ENCODE data around the gene PTPN1. TPM values are rescaled to one million over a fixed set of nuclear protein-coding genes. Genes with fewer than 3 reads are reported as not detected.

The PTPN1 gene
- total and polyA plus RNA-seq, 2 of the 13 experiments (the other 11 are each of a cell fraction or from before 2014, with no cell fraction given): 17.7 to 37.2 TPM

- TF ChIP-seq SNAPC4 (CRISPR knock-in tag; IDR thresholded peaks at IDR 0.05) (no peak), DR1 (CRISPR knock-in tag; IDR thresholded peaks at IDR 0.05) (no peak), ZNF138 (CRISPR knock-in tag; IDR thresholded peaks at IDR 0.05; ENCODE audit: low read depth) (no peak), POGK (CRISPR knock-in tag; conservative IDR thresholded peaks at IDR 0.05) (0 out of 2 replicates have a peak, but pooled peaks have one; percentile 58), ZGPAT (CRISPR knock-in tag; IDR thresholded peaks at IDR 0.05) (no peak), EEA1 (CRISPR knock-in tag; IDR thresholded peaks at IDR 0.05; ENCODE audit: borderline replicate concordance) (no peak), THAP7 (CRISPR knock-in tag; IDR thresholded peaks at IDR 0.05) (0 out of 2 replicates have a peak, but pooled peaks have one; percentile 48), ZBTB46 (CRISPR knock-in tag; IDR thresholded peaks at IDR 0.05; ENCODE audit: borderline replicate concordance) (no peak), ZNF691 (CRISPR knock-in tag; IDR thresholded peaks at IDR 0.05; ENCODE audit: borderline replicate concordance, low read depth) (no peak), TERF1 (CRISPR knock-in tag; IDR thresholded peaks at IDR 0.05) (no peak), TBL1XR1 (IDR thresholded peaks at IDR 0.05; ENCODE audit: borderline replicate concordance, low read length, partially characterized antibody) (no peak), MYNN (CRISPR knock-in tag; IDR thresholded peaks at IDR 0.05; ENCODE audit: low read depth) (no peak)
These were observed 53.2 kb downstream of the PTPN1 start (continued) for GRCh38 chr20:50563133-50563944.
